Prostate gland (tissue), 2 donors: ENCODE measurements around the gene EGFLAM.

Experiments
- POLR2AphosphoS5 ChIP-seq: sonication (generic); formaldehyde crosslinking; IDR thresholded peaks from one replicate; pipeline ENCODE4 v1.6.1; 2017; ENCODE audit warnings: antibody characterized with exemption
- TF ChIP-seq, protein P1 (sequence below), 4 experiments: fragments of 200-600 bp in 2 of 4; fragments of 450-650 bp in 2 of 4; sonication (generic) in 2 of 4; IDR thresholded peaks; 1 replicate in 3 of 4; 2 replicates in 1 of 4; pipeline ENCODE4 v1.5.1; 2016 to 2019; ENCODE audit warnings: antibody characterized with exemption in 4 of 4, mild to moderate bottlenecking in 2 of 4, moderate library complexity in 2 of 4

- TF ChIP-seq, protein P1, sequence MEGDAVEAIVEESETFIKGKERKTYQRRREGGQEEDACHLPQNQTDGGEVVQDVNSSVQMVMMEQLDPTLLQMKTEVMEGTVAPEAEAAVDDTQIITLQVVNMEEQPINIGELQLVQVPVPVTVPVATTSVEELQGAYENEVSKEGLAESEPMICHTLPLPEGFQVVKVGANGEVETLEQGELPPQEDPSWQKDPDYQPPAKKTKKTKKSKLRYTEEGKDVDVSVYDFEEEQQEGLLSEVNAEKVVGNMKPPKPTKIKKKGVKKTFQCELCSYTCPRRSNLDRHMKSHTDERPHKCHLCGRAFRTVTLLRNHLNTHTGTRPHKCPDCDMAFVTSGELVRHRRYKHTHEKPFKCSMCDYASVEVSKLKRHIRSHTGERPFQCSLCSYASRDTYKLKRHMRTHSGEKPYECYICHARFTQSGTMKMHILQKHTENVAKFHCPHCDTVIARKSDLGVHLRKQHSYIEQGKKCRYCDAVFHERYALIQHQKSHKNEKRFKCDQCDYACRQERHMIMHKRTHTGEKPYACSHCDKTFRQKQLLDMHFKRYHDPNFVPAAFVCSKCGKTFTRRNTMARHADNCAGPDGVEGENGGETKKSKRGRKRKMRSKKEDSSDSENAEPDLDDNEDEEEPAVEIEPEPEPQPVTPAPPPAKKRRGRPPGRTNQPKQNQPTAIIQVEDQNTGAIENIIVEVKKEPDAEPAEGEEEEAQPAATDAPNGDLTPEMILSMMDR (IDR thresholded peaks at IDR 0.05): no peak
- no peak for TF ChIP-seq POLR2AphosphoS5
Observed at GRCh38 chr5:38380537-38380936, 122.2 kb downstream of the EGFLAM start.
